Endothelial cell of umbilical vein (primary cell): ENCODE data around the gene FOXJ2.

Experiments
- EZH2 ChIP-seq: IDR thresholded peaks from 2 replicates; pipeline ENCODE4 v1.6.1; 2012; ENCODE audit warnings: borderline replicate concordance, low read depth, mild to moderate bottlenecking, moderate library complexity, low read length, inconsistent platforms; ENCODE audit not compliant: severe bottlenecking
- POLR2AphosphoS5 ChIP-seq: IDR thresholded peaks from 2 replicates; pipeline ENCODE4 v1.6.1; 2012; ENCODE audit warnings: low read depth, mild to moderate bottlenecking, control low read depth, low read length, moderate library complexity; ENCODE audit not compliant: insufficient read depth
- TF ChIP-seq, protein P1 (sequence below), 2 donors: IDR thresholded peaks; 1 replicate in 1 of 2; 2 replicates in 1 of 2; pipeline ENCODE4 v1.5.1; 2011; ENCODE audit warnings: low read length in 2 of 2, mild to moderate bottlenecking in 2 of 2, moderate library complexity in 2 of 2, control low read depth in 1 of 2, inconsistent platforms in 1 of 2, low read depth in 1 of 2; ENCODE audit not compliant: insufficient read depth in 1 of 2; ENCODE audit errors: extremely low read depth in 1 of 2

DNA sequence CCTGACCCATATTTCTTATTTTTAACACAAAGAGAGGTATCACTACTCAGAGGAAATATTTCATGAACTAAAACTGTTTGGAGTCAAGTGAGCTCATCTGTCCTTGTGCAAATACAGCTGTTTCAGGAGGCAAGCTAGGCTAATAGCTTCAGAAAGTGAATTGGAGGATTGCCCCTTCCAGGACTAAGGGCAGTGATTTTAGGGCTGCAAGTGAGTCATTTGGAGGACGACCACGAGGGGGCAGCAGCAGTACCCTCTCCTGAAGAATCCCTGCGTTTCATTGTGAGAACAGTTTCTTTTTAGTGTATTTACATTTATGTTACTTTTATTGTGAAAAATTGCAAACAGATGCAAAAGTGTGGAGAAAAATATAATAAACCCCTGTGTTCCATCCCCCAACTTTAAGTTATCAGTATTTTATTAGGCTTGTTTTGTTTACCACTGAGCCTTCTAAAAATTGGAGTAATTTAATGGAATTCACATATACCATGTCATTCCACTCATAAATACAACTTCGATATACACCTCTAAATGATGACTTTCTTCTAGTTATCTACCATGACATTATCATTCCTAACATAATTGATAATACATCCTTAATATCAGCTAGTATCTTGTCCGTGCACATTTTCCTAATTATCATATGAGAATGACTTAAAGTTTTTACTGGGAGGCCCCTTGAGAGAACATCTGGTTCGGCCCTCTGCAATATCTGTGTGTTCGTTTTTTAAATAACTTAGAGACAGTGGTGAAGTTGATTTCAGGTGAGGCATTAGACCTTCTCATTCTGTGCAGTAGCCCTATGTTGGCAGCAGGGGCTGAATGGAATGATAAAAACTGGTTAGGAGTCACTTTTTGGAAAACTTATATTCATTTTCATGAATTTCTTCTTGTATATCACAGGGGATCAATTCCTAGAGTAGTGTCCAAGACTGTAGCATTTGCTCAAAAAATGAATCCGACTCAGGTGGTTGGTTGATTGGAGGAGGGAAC is 13.7 kb downstream of the FOXJ2 start:
- TF ChIP-seq, protein P1, sequence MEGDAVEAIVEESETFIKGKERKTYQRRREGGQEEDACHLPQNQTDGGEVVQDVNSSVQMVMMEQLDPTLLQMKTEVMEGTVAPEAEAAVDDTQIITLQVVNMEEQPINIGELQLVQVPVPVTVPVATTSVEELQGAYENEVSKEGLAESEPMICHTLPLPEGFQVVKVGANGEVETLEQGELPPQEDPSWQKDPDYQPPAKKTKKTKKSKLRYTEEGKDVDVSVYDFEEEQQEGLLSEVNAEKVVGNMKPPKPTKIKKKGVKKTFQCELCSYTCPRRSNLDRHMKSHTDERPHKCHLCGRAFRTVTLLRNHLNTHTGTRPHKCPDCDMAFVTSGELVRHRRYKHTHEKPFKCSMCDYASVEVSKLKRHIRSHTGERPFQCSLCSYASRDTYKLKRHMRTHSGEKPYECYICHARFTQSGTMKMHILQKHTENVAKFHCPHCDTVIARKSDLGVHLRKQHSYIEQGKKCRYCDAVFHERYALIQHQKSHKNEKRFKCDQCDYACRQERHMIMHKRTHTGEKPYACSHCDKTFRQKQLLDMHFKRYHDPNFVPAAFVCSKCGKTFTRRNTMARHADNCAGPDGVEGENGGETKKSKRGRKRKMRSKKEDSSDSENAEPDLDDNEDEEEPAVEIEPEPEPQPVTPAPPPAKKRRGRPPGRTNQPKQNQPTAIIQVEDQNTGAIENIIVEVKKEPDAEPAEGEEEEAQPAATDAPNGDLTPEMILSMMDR (IDR thresholded peaks at IDR 0.05; ENCODE audit: extremely low read depth in 1 of 2, insufficient read depth in 1 of 2, low read depth in 1 of 2, low read length in 2 of 2) = peak; percentile 83 to 85
- no peak for TF ChIP-seq POLR2AphosphoS5
- TF ChIP-seq EZH2 = no peak
